ENCODE results near the gene PLA2G4A.
A peak's percentile ranks its signal among the peaks of the same experiment; 100 is the strongest.

GRCh38 chr1:187032316-187032981 is 203.7 kb downstream of the PLA2G4A start:
- TF ChIP-seq CTCF (IDR thresholded peaks at IDR 0.05; ENCODE audit: poor library complexity, severe bottlenecking) (peak; percentile 20), RAD21 (conservative IDR thresholded peaks at IDR 0.05) (no peak), EP300 (conservative IDR thresholded peaks at IDR 0.05; ENCODE audit: poor library complexity, severe bottlenecking) (peak; percentile 89), POLR2AphosphoS5 (IDR thresholded peaks at IDR 0.05) (peak; percentile 77), TAF1 (IDR thresholded peaks at IDR 0.05; ENCODE audit: low read depth) (no peak), REST (IDR thresholded peaks at IDR 0.05; ENCODE audit: borderline replicate concordance) (no peak), SMC3 (conservative IDR thresholded peaks at IDR 0.05; ENCODE audit: poor library complexity) (no peak), EZH2 (IDR thresholded peaks at IDR 0.05; ENCODE audit: borderline replicate concordance, insufficient read depth, low read length, poor library complexity, severe bottlenecking) (no peak)

Data from neural cell (in vitro differentiated cells).